Common myeloid progenitor, CD34-positive (primary cell): ENCODE measurements around the gene ZNF512B.

Experiments used
- CTCF ChIA-PET: fragments of 350-600 bp; sonication (Branson Sonifier 250); formaldehyde crosslinking; loops from one replicate; lab custom pipeline; 2021; ENCODE audit warnings: antibody characterized with exemption; lab: Charles Lee
- POLR2A ChIA-PET: fragments of 350-600 bp; sonication (Branson Sonifier 250); formaldehyde crosslinking; loops from one replicate; lab custom pipeline; 2021; ENCODE audit warnings: antibody characterized with exemption; lab: Charles Lee
- DNase-seq, 3 donors: peaks; one replicate each; pipeline versions ENCODE4 v3.0.0 to v3.0.0-alpha.2; 2013
- H3K27ac ChIP-seq, 2 experiments: 1 replicate in 1 of 2; 2 replicates in 1 of 2; pipeline ENCODE4 v1.7.0; 2013; ENCODE audit warnings: inconsistent platforms in 2 of 2, low read length in 2 of 2, mild to moderate bottlenecking in 2 of 2, low read depth in 1 of 2, moderate library complexity in 1 of 2; ENCODE audit not compliant: severe bottlenecking in 2 of 2, insufficient read depth in 1 of 2, poor library complexity in 1 of 2
- H3K27me3 ChIP-seq, 5 experiments: replicated peaks in 2 of 5; 1 replicate in 3 of 5; 2 replicates in 2 of 5; pipeline versions ENCODE4 v1.6.1 to v1.7.0; 2013; ENCODE audit warnings: low read length in 4 of 5, mild to moderate bottlenecking in 2 of 5, moderate library complexity in 2 of 5, inconsistent platforms in 1 of 5; ENCODE audit not compliant: insufficient read depth in 5 of 5, control insufficient read depth in 4 of 5
- H3K36me3 ChIP-seq, 4 experiments: 1 replicate in 2 of 4; 2 replicates in 2 of 4; pipeline versions ENCODE4 v1.6.1 to v1.7.0; 2013; ENCODE audit warnings: low read length in 3 of 4, control low read depth in 1 of 4, mild to moderate bottlenecking in 1 of 4; ENCODE audit not compliant: control insufficient read depth in 4 of 4, insufficient read depth in 4 of 4
- H3K4me1 ChIP-seq, 4 experiments: 1 replicate in 3 of 4; 2 replicates in 1 of 4; pipeline versions ENCODE4 v1.6.1 to v1.7.1; 2013; ENCODE audit warnings: low read length in 3 of 4, mild to moderate bottlenecking in 3 of 4, control low read depth in 1 of 4, inconsistent platforms in 1 of 4, moderate library complexity in 1 of 4; ENCODE audit not compliant: control insufficient read depth in 4 of 4, insufficient read depth in 4 of 4; ENCODE audit errors: control extremely low read depth in 1 of 4
- H3K4me3 ChIP-seq, 7 experiments: 1 replicate in 4 of 7; 2 replicates in 3 of 7; pipeline versions ENCODE4 v1.5.1 to v1.7.0; 2013; ENCODE audit warnings: mild to moderate bottlenecking in 7 of 7, low read length in 6 of 7, moderate library complexity in 6 of 7, inconsistent platforms in 2 of 7, low read depth in 2 of 7, control low read depth in 1 of 7; ENCODE audit not compliant: insufficient read depth in 4 of 7, control insufficient read depth in 1 of 7; ENCODE audit errors: extremely low read depth in 1 of 7
- H3K9me3 ChIP-seq, 5 experiments: 1 replicate in 4 of 5; 2 replicates in 1 of 5; pipeline versions ENCODE4 v1.6.1 to v1.7.1; 2013; ENCODE audit warnings: low read length in 4 of 5, mild to moderate bottlenecking in 2 of 5, inconsistent platforms in 1 of 5, low read depth in 1 of 5, moderate library complexity in 1 of 5; ENCODE audit not compliant: control insufficient read depth in 4 of 5, insufficient read depth in 2 of 5; ENCODE audit errors: control extremely low read depth in 1 of 5
- WGBS: methylation state at CpG from one replicate; pipeline ENCODE4 v1.1.5; 2013; ENCODE audit not compliant: insufficient coverage; 5-methylcytosine and 5-hydroxymethylcytosine counted together

ZNF512B gene

DNA sequence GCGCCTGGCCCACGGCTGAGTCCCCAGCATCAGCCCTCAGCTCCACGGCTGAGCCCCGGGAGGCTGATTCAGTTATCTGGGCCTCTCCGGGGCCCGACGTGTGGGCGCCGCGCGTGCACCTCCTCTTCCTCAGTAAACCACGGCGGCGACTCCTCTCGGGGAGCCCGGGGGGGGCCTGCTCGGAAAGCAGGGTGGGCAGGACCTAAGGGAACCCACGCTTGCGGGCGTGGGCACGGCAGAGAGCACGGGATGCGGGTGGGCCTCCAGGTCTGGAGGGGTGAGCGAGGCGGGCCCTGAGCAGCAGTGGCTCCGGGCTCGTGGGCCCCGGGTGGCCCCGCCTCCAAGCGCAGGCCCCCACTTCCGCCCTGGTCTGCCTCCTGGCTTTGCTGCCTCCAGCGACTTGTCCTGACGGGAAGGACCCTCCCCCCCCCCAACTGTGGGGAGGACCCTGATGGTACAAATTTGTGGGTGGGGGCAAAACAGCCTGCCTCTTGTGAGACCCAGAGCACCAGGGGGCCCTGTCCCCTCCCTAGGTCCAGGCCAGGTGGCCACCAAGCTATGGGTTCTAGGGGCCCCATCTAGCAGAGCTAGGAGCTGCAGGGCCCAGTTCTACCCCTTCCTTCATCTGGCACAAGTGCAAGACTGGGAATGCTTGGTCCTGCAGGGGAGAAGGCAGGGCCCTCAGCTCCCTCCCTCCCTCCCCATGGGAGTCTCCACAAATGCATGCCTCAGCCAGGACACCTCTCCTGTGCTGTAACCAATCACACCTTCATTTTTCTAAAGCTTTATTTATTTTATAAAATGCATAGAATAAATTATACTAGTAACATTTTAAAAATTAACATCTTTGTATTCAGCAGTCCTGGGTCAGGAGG lies 30.4 kb downstream of the ZNF512B start:
- Histone ChIP-seq H3K27ac (no peak overlapping the region), H3K27me3 (no peaks in the 10 kb centered on the region), H3K36me3 (peaks cover 0 to 71% (median 41%) of the 10 kb centered on the region in 4 experiments), H3K4me1 (peaks cover 0 to 32% (median 17%) of the 10 kb centered on the region in 4 experiments), H3K9me3 (no peaks in the 10 kb centered on the region), H3K4me3 (peak overlapping the region in 3 of 7 experiments; percentile 45 to 56 (median 55))
- peak in 1 of 3 donors; percentile 34 for DNase-seq
- CTCF ChIA-PET = no interaction called here
- POLR2A ChIA-PET = no interaction called here
- WGBS = 58% methylated on average over 20 of the region's 33 CpGs

DNA sequence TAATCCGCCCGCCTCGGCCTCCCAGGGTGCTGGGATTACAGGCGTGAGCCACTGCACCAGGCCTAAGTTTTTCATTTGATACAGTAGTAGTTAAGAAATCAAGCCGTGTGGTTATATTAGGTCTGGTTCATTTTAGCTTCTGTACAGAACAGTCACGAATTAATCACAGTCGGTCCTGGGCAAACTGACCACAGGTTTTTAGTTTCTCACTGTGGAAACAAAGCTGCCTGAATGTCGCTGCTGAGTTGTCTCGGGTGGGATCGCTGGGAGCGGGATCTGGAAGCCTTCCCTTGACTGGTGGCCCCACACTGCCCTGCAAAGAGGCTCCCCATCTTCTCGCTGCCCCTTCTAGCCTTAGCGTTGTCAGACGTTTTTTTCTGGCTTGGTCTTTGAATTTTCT lies 32.1 kb downstream of the ZNF512B start:
- CTCF ChIA-PET = interaction anchor here (2.3 kb wide), 1 partner anchor 10 kb away, joined by 5 read pairs; no protein-coding TSS in a partner anchor

DNA sequence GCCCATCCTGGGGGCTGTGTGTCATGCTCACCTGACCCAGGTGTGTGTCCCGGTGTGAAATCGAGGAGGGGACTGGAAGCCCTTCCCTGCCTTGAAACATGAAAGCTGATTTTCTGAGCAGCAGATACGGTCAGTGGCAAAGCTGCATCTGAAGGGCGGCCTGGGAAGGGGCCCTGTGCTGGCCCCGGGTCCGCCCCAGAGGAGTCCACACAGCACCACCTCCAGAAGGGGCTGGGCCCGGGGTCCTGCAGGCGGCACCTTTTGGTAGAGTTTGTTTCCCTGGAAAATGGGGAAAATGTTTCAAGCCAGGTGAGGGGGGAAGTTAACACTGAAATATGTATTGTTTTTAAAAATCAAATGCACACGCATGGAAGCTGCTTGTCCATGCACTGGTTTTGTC lies 34.3 kb downstream of the ZNF512B start:
- no peaks in the 10 kb centered on the region for H3K27me3 ChIP-seq
- no peak overlapping the region for H3K4me3 ChIP-seq
- H3K4me1 ChIP-seq = peaks cover 0 to 13% (median under 1%) of the 10 kb centered on the region in 4 experiments
- no peak overlapping the region for H3K27ac ChIP-seq
- no peaks in the 10 kb centered on the region for H3K9me3 ChIP-seq
- WGBS = 97% methylated on average over 5 of the region's 9 CpGs
- H3K36me3 ChIP-seq = peaks cover 0 to 80% (median 50%) of the 10 kb centered on the region in 4 experiments
- POLR2A ChIA-PET = no interaction called here
- CTCF ChIA-PET = interaction anchor here (1.1 to 2.2 kb wide), 2 partner anchors 20 to 38 kb away, joined by 3 to 9 read pairs; no protein-coding TSS in a partner anchor
- no peak for DNase-seq

More for the DNA sequence above, 32.1 kb downstream of the ZNF512B start:
- H3K4me3 ChIP-seq = no peak overlapping the region
- DNase-seq = no peak
- H3K27ac ChIP-seq = no peak overlapping the region
- 91% methylated on average over 14 of the region's 14 CpGs for WGBS
- H3K27me3 ChIP-seq = no peaks in the 10 kb centered on the region
- H3K36me3 ChIP-seq = peaks cover 0 to 72% (median 37%) of the 10 kb centered on the region in 4 experiments
- no peaks in the 10 kb centered on the region for H3K9me3 ChIP-seq
- POLR2A ChIA-PET = interaction anchor here (0.5 kb wide), 1 partner anchor 139 kb away, joined by 4 read pairs; no protein-coding TSS in a partner anchor
- H3K4me1 ChIP-seq = peaks cover 0 to 28% (median 14%) of the 10 kb centered on the region in 4 experiments

DNA sequence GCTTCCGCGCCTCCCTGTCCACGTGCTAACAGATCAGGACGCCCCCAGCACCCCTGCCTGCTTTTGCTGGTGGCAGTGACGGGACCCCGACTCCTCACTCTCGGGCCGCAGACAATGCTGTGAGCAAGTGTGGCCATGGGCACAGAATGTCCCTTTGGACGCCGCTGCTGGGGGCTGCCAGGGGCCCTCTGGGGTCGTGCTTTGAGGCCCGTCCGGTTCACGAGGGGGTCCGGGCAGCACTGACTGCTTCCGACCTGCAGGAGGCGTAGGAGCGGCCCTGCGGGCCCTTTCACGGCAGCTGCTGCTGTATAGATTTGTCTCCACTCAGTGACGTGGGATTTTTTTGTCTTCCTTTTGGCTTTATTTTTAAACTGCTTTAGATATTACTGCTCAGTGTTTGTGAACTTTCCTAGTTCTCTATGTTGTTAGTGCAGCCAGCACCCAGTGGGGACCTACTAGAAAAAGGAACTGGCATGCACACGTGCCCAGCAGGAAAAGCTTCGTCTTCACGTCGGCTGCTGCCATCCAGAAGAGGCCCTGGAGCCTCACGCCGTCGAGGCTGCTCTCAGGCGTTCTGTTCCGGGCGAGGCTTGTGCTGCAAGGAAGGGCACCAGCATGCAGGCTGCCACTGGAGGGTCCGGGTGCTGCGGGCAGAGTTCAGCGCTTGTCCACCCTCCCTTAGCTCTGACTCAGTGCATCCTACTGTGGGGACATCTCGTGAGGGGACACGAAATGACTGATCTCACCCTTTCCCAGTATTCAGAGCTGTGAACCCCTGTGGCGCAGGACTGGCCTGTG lies 35.3 kb downstream of the ZNF512B start:
- ChIA-PET POLR2A (no interaction called here), CTCF (interaction anchor here (1.1 to 2.2 kb wide), 3 partner anchors 16 to 39 kb away, joined by 3 to 9 read pairs (median 4); no protein-coding TSS in a partner anchor)
- Histone ChIP-seq H3K36me3 (peaks cover 0 to 79% (median 50%) of the 10 kb centered on the region in 4 experiments), H3K27ac (no peak overlapping the region), H3K4me1 (peaks cover 0 to 11% (median under 1%) of the 10 kb centered on the region in 4 experiments), H3K4me3 (no peak overlapping the region), H3K9me3 (no peaks in the 10 kb centered on the region), H3K27me3 (no peaks in the 10 kb centered on the region)
- peak in 2 of 3 donors; percentile 42 to 44 for DNase-seq
- WGBS = 85% methylated on average over 32 of the region's 37 CpGs

DNA sequence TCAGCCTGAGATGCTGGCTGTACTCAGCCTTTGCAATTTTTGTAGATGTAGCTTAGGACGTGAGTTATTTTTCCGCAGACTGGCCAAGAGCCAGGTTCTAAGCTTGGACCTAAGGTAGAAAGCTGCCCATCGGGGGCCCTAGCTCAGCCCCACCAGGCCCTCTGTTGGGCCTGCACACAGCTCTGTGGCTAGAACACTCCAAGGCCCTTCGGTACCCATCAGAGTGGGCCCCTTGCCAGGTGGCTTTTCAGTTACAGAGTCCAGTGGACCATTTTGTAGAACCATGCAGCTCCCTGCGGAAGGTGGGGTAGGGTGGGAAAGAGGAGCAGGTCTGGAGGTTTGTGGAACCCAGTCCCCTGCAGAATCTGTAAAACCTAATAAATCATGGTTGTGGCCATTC lies 36.1 kb downstream of the ZNF512B start:
- Histone ChIP-seq H3K9me3 (no peaks in the 10 kb centered on the region), H3K27ac (no peak overlapping the region), H3K27me3 (no peaks in the 10 kb centered on the region), H3K4me3 (no peak overlapping the region), H3K4me1 (peaks cover 0 to 3% (median 0%) of the 10 kb centered on the region in 4 experiments), H3K36me3 (peaks cover 4 to 78% (median 51%) of the 10 kb centered on the region in 4 experiments)
- POLR2A ChIA-PET = no interaction called here
- no peak for DNase-seq
- whole genome bisulfite sequencing = 100% methylated on average over 5 of the region's 5 CpGs
- CTCF ChIA-PET = interaction anchor here (0.8 to 2.2 kb wide), 5 partner anchors 13 to 126 kb away, joined by 3 to 9 read pairs (median 4); no protein-coding TSS in a partner anchor

DNA sequence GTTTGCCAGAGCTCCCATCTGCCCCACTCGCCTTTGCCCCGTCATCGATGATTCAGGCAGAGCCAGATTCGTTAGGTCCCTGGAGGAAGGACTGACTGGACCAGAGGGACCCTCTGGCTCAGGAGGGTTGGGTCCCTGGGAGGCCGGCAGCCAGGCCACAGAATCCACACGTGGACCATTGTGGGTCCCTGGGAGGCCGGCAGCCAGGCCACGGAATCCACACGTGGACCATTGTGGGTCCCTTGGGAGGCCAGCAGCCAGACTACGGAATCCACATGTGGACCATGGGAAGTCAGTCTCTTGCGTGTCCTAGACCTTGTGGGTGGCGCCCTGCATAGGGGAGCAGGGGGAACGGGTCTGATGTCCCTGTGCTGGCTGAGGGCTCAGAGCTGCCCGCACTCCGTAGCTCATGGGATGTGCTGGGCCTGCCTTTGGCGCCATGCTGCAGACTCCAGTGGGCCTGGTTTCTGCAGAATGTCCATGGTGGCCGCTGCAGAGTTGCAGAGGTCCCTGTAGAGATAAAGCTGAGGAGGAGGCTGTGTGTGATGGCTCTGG lies 37.0 kb downstream of the ZNF512B start:
- H3K27me3 ChIP-seq = no peaks in the 10 kb centered on the region
- ChIA-PET POLR2A (no interaction called here), CTCF (interaction anchor here (0.6 to 1.7 kb wide), 5 partner anchors 12 to 170 kb away, joined by 3 to 6 read pairs (median 3); no protein-coding TSS in a partner anchor)
- no peaks in the 10 kb centered on the region for H3K4me1 ChIP-seq
- H3K9me3 ChIP-seq = no peaks in the 10 kb centered on the region
- H3K4me3 ChIP-seq = no peak overlapping the region
- WGBS = 97% methylated on average over 14 of the region's 17 CpGs
- no peak overlapping the region for H3K27ac ChIP-seq
- no peak for DNase-seq
- H3K36me3 ChIP-seq = peaks cover 7 to 84% (median 58%) of the 10 kb centered on the region in 4 experiments
